ENCODE data around the gene ERGIC3.

Gene ERGIC3

DNA sequence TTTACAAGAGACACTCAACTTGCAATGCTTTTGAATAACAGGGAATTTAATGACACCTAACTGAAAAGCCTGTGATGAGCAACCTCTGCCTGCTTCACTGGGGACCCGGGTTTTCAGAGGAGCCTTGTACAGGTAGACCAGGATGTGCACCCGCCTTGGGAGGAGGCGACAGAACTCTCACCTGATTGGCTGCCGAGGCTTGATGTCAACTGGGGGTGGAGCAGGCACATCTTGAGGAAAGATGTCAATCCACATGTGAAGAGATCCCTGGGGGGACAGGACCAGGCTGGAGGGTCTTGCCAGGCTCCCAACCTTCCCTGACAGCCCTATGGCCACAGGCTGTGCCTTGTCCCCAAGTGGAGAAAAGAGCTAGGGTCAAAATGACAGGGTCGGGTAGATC is 19.8 kb downstream of the ERGIC3 start:
- no peak for DNase-seq (ENCODE audit: low spot score)

DNA sequence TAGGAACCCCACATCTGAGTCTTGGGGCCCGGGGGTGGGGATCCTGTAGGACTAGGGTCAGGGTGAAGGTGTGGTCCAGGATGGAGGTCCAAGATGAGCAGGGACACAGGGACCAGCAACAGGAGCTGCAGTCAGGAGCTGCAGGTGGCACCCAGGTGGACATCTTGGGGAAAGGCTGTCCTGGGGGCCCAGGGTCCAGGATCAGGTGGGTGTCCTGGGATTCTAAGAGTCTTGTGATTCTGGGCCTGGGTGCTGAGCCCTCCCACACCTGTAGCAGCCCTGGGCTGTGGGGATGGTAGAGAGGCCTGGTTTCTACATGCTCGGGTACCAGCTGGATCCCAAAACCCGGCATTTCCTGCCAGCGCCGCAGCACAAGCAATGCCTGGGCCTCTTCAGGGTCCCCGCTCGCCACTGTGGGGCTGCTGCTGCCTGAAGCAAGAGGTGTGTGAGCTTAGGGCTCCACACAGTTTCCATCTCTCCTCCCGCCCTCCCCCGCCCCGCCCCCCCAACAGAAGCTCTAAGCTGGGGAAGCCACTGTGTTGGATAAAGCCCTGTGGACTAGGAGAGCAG is 20.7 kb downstream of the ERGIC3 start:
- no peak for DNase-seq (ENCODE audit: low spot score)

DNA sequence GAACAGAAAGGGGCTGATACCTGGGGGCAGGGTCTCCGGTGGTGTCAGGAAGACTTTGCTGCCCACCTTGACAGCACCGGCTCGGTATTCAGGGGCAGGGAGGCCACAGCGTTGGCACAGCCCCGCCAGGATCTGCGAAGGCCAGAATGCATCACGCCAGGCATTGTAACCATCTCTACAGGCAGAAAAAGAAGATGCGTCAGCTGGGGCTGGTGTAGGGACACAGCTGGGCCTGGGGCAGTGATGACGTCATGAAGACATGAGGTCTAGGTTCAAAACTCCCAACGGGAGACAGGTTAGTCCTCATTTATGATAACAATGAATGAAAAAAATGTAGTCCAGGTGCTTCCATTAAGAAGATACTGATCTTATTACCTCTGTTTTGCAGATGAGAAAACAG is 22.0 kb downstream of the ERGIC3 start:
- no peak for DNase-seq (ENCODE audit: low spot score)

DNA sequence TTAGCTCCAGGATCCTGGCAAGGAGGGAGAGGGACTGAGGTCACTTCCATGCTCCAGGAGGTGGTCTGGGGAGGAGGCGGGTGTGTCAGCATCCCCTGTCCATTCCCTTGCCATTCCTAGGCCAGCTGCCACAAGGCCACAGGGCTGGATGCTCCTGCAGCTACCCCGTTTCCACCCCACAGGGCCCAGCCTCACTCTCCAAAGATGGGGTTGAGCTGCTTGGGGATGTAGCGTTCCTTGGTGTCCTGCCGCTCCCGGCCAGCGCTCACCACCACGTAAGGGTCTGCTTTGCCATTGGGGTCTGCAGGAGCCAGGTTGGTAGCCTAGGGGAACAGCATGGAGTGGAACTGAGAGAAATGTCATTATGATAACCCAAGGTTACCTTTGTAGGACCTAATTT is 23.0 kb downstream of the ERGIC3 start:
- DNase-seq (ENCODE audit: low spot score): no peak

DNA sequence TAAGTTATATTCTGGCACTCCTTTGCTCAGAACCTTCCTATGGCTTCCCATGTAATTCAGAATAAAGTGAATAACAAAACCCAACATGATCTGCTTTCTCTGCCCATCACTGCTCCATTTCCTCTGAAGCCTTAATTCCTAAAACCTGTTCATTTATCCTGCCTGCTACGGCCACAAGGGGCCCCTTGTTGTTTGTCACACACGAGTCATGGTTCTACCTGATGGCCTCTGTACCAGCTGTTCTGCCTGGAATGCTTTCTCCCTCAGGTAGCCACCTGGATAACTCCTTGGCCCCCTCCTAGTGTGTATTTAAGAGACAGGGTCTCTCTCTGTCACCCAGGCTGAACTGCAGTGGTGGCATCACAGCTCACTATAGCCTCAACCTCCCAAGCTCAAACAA is 26.8 kb downstream of the ERGIC3 start:
- peak; percentile 73 for DNase-seq (ENCODE audit: low spot score)

DNA sequence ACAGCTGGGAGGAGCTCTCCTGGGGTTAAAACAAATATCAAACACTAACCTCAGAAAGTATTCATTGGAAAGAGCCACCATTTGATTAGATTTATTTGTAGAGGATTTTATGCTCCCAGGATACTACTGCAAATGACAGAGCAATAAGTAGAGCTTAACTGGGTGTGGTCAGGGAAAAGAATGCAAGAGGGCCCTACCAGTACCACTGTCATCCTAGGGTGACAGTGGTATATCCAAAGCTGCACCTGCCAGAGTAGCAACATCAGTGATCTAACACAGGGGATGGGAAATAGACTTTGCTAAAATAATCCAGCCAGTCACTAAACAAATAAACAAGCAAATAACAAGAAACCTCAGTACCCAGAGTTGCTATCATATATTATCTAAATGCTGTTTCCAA is 29.7 kb downstream of the ERGIC3 start:
- peak; percentile 73 for DNase-seq (ENCODE audit: low spot score)

DNA sequence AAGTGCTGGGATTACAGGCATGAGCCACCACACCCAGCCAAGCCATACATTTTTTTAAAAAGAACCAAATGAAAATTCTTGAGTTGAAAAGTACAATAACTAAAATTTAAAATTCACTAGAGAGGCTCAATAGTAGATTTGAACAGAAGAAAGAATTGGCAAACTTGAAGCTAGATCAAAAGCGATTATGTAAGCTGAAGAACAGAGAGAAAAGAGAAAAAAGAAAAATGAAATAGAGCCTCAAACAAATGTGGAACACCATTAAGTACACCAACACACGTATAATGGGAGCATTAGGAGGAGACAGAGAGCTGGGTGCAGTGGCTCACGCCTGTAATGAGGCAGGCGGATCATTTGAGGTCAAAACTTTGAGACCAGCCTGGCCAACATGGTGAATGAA is 31.0 kb downstream of the ERGIC3 start:
- DNase-seq (ENCODE audit: low spot score): no peak

DNA sequence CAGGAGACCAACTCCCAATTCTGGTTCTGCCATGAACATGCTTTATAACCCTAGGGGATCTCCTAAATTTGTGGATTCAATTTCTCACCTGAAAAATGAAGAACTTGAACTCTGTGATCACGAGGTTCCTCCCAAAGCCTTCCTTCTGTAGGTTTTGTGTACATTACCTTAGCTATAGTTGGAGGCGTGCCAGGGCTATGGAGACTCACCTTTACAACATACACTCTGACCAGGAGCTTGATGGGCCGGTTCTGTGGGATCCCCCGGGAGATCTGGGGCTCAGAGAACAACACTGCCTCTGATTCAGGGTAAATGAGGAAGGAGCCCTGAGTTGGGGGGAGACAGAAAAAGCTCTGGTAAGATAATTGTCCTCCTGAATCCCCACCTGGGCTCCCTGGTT is 34.1 kb downstream of the ERGIC3 start:
- no peak for DNase-seq (ENCODE audit: low spot score)

DNA sequence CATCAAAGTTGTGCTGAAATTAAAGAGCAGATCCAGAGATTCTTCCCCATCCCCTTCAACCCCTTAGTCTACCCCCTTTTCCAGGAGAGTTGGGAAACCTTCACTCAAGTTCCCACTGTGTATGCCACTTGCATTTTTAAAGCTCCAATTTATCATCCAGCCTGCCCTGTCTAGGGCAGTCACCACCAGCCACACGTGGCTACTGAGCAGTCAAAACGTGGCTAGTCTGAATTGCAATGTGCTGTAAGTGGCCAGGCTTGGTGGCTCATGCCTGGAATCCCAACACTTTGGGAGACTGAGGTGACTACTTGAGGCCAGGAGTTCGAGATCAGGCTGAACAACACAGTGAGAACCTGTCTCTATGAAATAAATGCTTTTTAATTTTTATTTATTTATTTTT is 34.9 kb downstream of the ERGIC3 start:
- DNase-seq (ENCODE audit: low spot score): no peak

DNA sequence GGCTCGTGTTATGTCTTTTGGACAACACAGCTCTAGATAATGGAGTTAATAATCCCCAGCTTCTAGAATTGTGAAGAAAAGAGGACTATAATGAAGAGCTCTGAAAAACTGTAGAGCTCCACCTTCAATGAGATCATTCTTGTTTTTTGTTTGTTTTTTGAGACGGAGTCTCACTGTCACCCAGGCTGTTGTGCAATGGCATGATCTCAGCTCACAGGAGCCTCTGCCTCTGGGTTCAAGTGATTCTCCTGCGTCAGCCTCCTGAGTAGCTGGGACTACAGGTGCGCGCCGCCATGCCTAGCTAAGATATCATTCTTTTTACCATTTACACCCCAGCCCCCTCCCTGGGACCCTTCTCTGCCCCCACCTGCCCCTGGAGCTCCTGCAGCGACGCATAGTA is 36.6 kb downstream of the ERGIC3 start:
- no peak for DNase-seq (ENCODE audit: low spot score)

DNA sequence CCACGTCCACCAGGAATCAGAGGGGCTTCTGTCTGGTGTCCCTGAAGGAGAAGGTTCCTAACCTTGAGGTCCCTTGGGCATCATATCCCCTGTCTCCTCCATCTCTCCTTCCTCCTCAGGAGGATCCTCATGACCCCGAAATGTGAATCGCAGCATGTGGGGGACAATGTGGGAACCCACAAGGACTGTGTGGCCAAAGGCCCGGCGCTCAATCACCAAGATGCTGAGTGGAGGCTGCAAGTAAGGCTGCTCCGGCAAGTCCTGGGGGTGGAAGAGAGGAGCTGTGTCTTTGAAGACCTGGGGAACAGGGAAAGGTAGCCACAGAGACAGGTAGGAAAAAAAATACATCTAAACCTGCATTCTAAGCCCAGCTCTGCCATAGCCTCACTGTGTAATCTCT is 37.3 kb downstream of the ERGIC3 start:
- no peak for DNase-seq (ENCODE audit: low spot score)

DNA sequence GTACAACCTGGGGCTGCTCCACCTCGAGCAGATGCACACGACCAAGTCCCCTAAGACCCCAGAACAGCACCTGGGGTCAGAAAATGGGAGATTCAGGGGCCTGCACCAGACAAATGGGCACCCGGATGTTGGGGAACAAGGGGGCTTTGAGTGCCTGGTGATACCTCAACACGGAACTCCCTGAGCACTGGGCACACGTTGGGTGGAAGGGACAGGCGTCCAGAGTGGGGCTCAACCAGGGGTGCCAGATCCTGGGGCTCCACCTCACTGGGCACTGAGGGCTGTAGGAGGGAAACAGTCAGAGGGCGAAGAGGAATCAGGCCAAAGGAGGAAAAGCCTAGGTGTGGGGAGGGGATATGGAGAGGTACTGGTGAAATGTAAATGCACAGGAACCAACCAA is 40.3 kb downstream of the ERGIC3 start:
- DNase-seq (ENCODE audit: low spot score): no peak

DNA sequence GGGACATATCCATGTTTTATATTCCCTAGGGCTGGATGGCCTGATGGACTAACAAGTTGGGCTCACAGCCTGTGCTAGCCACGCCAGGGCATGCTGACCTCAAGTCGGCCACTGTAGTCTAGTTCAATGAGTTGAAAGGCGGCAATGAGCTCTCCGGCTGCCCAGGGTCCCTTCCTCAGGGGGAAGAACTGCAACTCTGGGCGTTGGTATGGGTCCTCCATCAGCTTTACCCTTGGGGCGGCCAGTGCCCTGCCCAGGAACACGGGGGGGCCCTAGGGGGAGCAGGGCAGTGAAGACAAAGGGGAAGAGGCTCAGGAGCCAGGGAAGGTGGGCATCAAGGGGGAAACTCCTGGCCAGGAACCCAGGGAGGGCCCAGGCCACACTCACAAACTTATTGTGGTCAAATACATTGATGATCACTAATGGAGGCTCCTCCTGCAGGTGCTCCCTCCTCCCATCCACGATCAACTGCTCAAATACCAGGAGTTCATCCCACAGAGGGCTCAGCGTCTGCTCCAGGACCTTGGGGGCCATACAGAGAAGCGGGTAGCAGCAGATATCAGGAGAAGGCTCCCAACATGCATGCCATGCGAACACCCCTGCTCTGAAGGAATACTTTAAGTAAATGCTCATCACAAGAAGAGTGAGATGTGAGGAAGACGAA is 41.0 kb downstream of the ERGIC3 start:
- no peak for DNase-seq (ENCODE audit: low spot score)

DNA sequence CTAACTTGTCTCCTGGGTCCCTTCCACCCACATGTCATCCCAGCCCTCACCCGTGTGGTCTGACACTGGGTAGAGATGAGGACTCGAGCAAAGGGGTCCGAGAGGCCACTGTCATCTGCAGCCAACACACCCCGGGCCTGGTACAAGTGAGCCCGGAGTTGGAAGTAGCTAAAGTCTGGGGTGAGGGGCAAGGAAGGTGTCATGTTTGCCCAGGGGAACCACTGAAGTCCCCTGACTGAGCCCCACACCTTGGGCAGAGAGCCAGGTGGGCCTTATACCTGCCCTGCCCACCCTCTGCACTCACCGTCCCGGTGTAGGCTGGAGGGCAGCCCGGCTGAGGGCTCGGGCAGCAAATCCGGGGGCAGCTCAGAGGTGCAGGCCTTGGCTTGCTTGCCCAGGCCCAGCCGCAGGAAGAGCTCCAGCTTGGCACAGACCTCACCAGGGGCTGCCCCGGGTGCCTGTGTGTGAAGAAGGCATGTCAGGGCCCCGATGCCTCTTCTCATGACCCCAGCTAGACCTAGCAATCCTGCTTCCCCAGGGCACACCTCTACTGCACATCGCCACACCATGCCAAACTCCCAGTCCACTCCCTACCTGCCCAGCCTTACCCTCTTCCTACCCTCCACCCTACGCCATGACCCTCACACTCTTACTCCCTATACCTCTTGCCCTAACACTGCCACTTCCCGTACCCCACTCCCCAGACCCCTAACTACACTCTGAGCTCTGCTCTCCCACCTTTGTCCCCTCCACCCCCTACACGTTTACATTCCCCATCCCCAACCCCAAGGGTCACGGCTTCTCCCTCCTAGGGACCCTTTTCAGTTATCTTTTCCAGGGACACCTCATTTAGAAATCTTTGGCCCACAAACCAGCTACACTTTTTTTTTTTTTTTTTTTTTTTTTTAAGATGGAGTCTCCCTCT is 42.0 kb downstream of the ERGIC3 start:
- no peak for DNase-seq (ENCODE audit: low spot score)

DNA sequence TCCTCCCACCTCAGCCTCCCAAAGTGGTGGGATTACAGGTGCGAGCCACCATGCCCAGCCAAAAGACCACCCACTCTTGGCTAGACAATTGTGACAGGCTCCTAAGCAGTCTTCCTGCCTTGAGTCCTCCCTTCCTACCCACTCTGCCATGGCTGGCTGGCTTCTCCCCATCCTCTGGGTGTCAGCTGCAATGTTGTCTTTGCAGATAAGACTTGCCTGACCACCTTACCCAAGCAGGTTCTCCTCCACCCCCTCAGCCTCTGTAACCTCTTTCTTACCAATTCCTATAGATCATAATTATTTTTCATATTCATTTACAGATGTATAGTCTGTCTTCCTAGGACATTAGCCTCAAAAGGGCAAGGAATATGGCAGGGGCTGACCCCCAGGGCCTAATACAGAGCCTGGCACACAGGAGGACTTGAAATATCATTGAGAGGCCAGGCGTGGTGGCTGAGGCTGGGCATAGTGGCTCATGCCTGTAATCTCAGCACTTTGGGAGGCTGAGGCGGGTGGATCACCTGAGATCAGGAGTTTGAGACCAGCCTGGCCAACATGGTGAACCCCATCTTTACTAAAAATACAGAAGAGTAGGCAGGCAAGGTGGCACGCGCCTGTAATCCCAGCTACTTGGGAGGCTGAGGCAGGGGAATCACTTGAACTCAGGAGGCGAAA is 45.0 kb downstream of the ERGIC3 start:
- DNase-seq (ENCODE audit: low spot score): no peak

DNA sequence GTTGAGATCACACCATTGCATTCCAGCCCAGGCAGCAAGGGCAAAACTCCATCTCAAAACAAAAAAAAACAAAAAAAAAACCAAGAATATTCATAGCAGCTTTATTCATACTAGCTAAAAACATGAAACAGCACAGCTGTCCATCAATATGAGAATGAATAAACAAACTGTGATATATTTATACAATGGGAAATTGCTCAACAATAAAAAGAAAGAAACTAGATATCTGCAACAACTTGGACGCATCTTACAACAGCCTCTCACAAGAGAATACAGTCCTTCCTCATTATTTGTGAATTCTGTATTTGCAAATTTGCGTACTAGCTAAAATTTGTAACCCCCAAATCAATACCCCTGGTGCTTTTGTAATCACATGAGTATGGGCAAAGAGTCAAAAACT is 45.6 kb downstream of the ERGIC3 start:
- DNase-seq (ENCODE audit: low spot score): no peak

DNA sequence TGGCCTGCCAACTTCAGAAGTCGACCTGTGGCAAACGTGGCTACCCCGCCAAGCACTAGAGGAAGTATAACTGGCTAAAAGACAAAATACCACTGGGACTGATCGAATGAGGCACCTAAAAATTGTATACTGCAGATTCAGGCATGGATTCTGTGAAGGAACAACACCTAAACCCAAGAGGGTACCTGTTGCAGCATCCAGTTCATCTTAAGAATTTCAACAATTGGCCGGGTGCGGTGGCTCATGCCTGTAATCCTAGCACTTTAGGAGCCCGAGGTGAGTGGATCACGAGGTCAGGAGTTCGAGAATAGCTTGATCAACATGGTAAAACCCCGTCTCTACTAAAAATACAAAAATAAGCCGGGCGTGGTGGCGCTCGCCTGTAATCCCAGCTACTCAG is 46.5 kb downstream of the ERGIC3 start:
- no peak for DNase-seq (ENCODE audit: low spot score)

DNA sequence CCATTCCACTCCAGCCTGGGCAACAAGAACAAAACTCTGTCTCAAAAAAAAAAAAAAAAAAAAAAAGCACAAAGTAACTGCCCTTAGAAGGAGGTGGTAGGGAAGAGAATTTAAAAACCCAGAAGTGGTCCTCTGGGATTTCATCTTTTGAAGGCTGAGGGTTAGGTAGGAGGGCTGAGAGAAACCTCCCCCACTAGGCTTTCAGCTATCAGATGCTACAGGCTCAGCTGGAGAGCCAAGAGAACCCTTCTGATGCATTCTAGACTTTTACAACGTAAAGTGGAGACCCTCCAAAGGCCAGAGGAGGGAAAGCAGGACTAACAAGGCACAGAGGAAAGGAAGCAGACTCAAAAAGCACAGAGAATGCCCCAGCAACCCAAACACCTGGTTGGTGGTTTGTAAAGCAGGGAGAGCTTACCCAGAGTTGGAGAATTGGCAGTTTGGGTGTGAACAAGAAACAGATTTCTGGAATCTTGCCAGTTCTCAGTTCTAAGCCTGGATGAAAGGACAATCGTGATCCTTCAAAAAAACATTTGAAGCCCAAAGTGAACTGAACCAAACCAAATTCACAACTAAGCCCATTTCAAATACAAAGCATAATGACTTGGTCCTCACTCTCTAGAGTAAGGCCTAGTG is 50.6 kb downstream of the ERGIC3 start:
- no peak for DNase-seq (ENCODE audit: low spot score)

DNA sequence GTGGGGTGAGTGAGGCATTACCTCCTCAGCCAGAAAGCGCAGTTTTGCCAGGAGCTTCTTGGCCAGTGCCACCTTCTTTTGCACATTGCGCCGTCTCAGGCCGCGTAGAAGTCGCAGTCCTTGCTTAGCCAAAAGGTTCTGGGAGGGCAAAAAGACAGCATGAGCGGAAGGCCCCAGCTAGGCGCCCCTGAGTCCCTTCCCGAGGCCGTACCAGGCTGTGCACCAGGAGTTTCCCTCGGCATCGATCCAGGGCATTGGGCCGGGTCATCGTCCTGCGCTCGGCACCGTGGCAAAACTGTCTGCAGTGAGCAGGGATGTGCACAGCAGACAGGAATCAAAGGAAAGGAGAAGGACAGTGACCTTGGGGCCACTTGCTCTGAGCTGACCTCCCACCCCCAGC is 53.6 kb downstream of the ERGIC3 start:
- DNase-seq (ENCODE audit: low spot score): no peak

DNA sequence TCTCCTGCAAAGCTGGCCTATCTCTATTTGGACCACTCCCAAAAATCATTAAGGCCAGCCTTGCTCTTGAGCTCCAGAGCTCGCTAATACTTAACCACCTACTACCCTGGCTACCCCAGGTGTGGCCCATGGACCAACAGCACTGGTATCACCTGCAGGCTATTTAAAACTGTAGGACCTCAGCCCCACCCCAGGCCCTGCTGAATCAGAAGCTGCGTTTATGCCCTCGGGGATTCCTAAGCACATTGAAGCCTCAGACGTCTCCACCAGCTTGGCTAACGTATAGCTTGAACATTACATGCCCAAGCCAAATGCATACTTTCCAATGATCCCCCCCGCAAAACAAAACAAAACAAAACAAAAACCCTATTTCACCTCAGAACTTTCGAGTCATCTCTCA is 54.0 kb downstream of the ERGIC3 start:
- DNase-seq (ENCODE audit: low spot score): no peak

DNA sequence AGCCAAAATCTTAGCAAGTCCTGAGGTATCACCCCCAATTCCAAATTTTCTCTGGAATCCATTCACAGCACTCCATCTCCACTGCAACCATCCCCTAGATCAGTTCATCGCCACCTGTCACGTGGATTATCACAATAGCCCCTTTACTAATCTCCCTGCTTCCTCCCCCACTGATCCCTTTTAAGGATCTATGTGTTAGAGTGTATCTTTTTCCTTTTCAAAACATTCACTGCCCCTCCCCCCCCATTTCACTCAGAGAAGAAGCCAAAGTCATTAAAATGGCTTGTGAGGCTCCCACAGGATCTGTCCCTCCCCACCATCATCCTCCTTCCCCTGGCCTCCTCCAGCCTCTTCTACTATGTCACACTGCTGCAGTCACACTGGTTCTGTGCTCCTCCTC is 55.3 kb downstream of the ERGIC3 start:
- no peak for DNase-seq (ENCODE audit: low spot score)

DNA sequence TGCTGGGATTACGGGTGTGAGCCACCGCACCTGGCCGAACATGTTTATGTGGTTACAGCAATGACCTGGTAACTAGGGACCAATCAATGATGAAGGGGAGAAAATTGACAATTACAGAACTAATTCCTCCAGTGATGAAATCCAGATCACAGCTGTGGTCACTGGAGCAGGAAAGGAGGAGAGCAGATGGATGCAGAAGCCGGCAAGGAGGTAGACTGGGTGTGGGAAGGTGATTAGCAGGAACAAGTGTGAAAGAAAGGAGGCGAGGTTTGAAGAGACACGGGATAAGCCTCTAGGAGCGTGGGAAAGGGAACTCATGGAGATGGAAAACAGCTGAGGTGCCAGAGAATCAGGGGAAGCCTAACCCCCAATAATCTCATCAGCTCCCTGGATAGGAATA is 56.6 kb downstream of the ERGIC3 start:
- DNase-seq (ENCODE audit: low spot score): no peak
